ENCODE results near the gene CNNM1. TPM values are rescaled to one million over a fixed set of nuclear protein-coding genes. Genes with fewer than 3 reads are reported as not detected.

CNNM1 gene
- total and polyA plus RNA-seq, 2 experiments from 2014 or later: 2.2 to 3.8 TPM

DNA sequence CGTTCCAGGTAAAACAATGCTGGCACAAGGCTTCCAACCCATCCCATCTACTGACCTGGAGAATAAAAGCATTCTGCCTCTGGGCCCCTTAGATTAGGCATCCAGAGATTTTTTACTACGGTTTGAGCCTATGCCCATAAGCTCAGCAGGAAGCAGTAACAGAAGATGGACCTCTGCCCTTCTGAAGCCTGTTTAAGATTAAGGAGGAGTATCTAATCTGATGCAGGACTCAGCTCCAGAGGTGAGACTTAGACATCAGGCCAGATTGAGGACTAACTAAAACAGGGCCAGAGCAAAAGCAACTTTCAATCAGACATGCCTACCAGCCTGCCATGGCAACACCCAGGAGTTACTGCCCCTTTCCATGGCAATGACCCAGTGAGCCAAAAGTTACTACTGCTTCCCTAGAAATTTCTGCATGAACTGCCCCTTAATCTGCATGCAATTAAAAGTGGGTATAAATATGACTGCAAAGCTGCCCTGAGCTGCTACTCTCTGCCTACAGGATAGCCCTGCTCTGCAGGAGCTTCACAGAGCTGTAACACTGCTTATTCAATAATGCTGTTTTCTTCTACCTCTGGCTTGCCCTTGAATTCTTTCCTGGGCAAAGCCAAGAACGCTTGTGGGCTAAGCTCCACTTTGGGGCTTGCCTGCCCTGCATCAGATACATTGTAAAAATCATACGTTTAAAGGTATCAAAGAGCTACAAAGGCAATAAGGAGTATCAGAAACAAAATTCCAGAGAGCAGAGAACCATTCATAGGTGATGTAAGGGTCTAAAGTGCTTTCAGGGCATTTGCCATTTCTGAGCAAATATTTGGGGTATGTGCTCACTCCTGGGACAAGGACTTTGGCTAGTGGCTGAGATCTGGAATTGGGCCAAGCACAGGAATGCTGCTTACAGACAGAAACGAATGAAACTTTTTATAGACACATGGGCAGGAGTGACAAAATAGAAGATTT is 25.0 kb upstream of the CNNM1 start:
- Histone ChIP-seq H3K9me2 (replicated peaks; ENCODE audit: insufficient read depth) (no peaks in the 10 kb centered on the region), H3K79me2 (no peaks in the 10 kb centered on the region), H2AFZ (no peak overlapping the region), H3K9me3 (ENCODE audit: low read depth) (no peaks in the 10 kb centered on the region), H3K4me2 (no peak overlapping the region), H3K27me3 (no peaks in the 10 kb centered on the region), H3K36me3 (replicated peaks; ENCODE audit: insufficient read depth, low read depth) (no peaks in the 10 kb centered on the region), H3K4me3 (no peak overlapping the region), H3K4me1 (ENCODE audit: insufficient read depth) (peaks cover 14% of the 10 kb centered on the region), H3K27ac (no peak overlapping the region), H4K20me1 (ENCODE audit: insufficient read depth, poor library complexity, severe bottlenecking) (no peaks in the 10 kb centered on the region)
- TF ChIP-seq, protein P1, sequence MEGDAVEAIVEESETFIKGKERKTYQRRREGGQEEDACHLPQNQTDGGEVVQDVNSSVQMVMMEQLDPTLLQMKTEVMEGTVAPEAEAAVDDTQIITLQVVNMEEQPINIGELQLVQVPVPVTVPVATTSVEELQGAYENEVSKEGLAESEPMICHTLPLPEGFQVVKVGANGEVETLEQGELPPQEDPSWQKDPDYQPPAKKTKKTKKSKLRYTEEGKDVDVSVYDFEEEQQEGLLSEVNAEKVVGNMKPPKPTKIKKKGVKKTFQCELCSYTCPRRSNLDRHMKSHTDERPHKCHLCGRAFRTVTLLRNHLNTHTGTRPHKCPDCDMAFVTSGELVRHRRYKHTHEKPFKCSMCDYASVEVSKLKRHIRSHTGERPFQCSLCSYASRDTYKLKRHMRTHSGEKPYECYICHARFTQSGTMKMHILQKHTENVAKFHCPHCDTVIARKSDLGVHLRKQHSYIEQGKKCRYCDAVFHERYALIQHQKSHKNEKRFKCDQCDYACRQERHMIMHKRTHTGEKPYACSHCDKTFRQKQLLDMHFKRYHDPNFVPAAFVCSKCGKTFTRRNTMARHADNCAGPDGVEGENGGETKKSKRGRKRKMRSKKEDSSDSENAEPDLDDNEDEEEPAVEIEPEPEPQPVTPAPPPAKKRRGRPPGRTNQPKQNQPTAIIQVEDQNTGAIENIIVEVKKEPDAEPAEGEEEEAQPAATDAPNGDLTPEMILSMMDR (IDR thresholded peaks at IDR 0.05; ENCODE audit: poor library complexity): no peak
- TF ChIP-seq EZH2phosphoT487 (IDR thresholded peaks at IDR 0.05; ENCODE audit: low read depth, severe bottlenecking, unreplicated experiment) (no peak), EZH2 (IDR thresholded peaks at IDR 0.05; ENCODE audit: borderline replicate concordance) (no peak)
- peak; percentile 47 for DNase-seq (ENCODE audit: low spot score)
- WGBS (ENCODE audit: low lambda C conversion rate, missing lambda C conversion rate): 27% methylated on average over 5 of the region's 5 CpGs

DNA sequence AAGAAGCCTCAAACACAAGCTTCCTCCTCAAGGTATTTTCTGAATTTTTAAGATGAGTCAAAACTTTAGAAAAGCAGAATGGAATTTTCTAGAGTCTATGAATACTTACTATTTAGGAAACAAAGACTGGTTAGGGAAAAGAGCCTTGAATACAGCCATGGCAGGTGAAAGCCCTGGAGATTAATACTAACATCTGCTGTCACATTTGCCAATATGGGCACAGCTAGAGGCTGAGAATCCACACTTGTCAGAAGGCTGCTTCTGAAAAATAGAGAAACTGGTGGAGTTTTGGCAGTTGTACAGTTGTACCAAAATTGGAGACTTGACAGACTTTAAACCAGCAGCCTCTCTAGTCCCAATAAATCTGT is 24.3 kb upstream of the CNNM1 start:
- Histone ChIP-seq H3K36me3 (replicated peaks; ENCODE audit: insufficient read depth, low read depth) (no peaks in the 10 kb centered on the region), H3K4me3 (no peak overlapping the region), H3K9me2 (replicated peaks; ENCODE audit: insufficient read depth) (no peaks in the 10 kb centered on the region), H3K4me1 (ENCODE audit: insufficient read depth) (peaks cover 14% of the 10 kb centered on the region), H3K27me3 (no peaks in the 10 kb centered on the region), H3K9me3 (ENCODE audit: low read depth) (no peaks in the 10 kb centered on the region), H4K20me1 (ENCODE audit: insufficient read depth, poor library complexity, severe bottlenecking) (no peaks in the 10 kb centered on the region), H3K4me2 (no peak overlapping the region), H2AFZ (no peak overlapping the region), H3K79me2 (no peaks in the 10 kb centered on the region), H3K27ac (no peak overlapping the region)
- TF ChIP-seq EZH2phosphoT487 (IDR thresholded peaks at IDR 0.05; ENCODE audit: low read depth, severe bottlenecking, unreplicated experiment) (no peak), EZH2 (IDR thresholded peaks at IDR 0.05; ENCODE audit: borderline replicate concordance) (no peak)
- TF ChIP-seq, protein P1 (IDR thresholded peaks at IDR 0.05; ENCODE audit: poor library complexity): no peak
- no peak for DNase-seq (ENCODE audit: low spot score)

DNA sequence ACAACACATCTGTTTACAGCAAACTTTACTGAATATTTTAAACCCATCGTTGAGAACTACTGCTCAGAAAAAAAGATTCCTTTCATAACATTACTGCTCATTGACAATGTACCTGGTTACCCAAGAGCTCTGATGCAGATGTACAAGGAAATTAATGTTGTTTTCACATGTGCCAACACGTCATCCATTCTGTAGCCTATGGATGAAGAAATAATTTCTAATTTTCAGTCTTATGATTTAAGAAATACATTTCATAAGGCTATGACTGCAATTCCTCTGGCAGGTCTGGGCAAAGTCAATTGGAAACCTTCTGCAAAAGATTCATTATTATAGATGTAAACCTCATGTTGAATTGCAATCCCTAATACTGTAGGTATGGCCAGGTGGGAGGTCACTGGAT is 16.7 kb upstream of the CNNM1 start:
- no peaks in the 10 kb centered on the region for H3K27me3 ChIP-seq
- no peak overlapping the region for H2AFZ ChIP-seq
- no peak overlapping the region for H3K4me3 ChIP-seq
- H3K4me2 ChIP-seq: no peak overlapping the region
- no peaks in the 10 kb centered on the region for H3K9me2 ChIP-seq (replicated peaks; ENCODE audit: insufficient read depth)
- H3K36me3 ChIP-seq (replicated peaks; ENCODE audit: insufficient read depth, low read depth): no peaks in the 10 kb centered on the region
- H4K20me1 ChIP-seq (ENCODE audit: insufficient read depth, poor library complexity, severe bottlenecking): no peaks in the 10 kb centered on the region
- H3K9me3 ChIP-seq (ENCODE audit: low read depth): no peaks in the 10 kb centered on the region
- WGBS (ENCODE audit: low lambda C conversion rate, missing lambda C conversion rate): 92% methylated on average over 2 of the region's 2 CpGs
- no peaks in the 10 kb centered on the region for H3K79me2 ChIP-seq
- TF ChIP-seq, protein P1 (IDR thresholded peaks at IDR 0.05; ENCODE audit: poor library complexity): no peak
- TF ChIP-seq EZH2 (IDR thresholded peaks at IDR 0.05; ENCODE audit: borderline replicate concordance) (no peak), EZH2phosphoT487 (IDR thresholded peaks at IDR 0.05; ENCODE audit: low read depth, severe bottlenecking, unreplicated experiment) (no peak)
- DNase-seq (ENCODE audit: low spot score): no peak
- H3K27ac ChIP-seq: no peak overlapping the region
- no peaks in the 10 kb centered on the region for H3K4me1 ChIP-seq (ENCODE audit: insufficient read depth)
